HS-27A (cell line): ENCODE data around the gene HPS4.
"Not testable (repeated sequence)": the region's sequence is repeated elsewhere in the genome, so short reads cannot be mapped to it uniquely, and the experiment has no call there.

Source experiments
- DNase-seq: peaks from one replicate; pipeline ENCODE4 v3.0.0-alpha.2; 2012; ENCODE audit warnings: low read depth, missing footprints

The HPS4 gene

GRCh38 chr22:26409719-26410335 lies 73.8 kb downstream of the HPS4 start:
- DNase-seq: no peak

- DNase-seq: not testable (repeated sequence)
These were observed 74.9 kb downstream of the HPS4 start for GRCh38 chr22:26408562-26409220.

- no peak for DNase-seq
These were observed 77.5 kb downstream of the HPS4 start for GRCh38 chr22:26406118-26406517.

- no peak for DNase-seq
These were observed 78.6 kb downstream of the HPS4 start for GRCh38 chr22:26404851-26405421.

GRCh38 chr22:26401726-26402125 lies 81.9 kb downstream of the HPS4 start:
- DNase-seq: no peak
